ENCODE results near the gene KLK1. TPM values are rescaled to one million over a fixed set of nuclear protein-coding genes. Genes with fewer than 3 reads are reported as not detected.

Gene KLK1
- total and polyA plus RNA-seq, 2 of the 13 experiments (the other 11 are each of a cell fraction or from before 2014, with no cell fraction given) = not detected

GRCh38 chr19:50791594-50792271 is 31.9 kb downstream of the KLK1 start (continued):
- TF ChIP-seq ZXDC (CRISPR knock-in tag; IDR thresholded peaks at IDR 0.05) = no peak
- no peak for TF ChIP-seq SOX5 (CRISPR knock-in tag; IDR thresholded peaks at IDR 0.05; ENCODE audit: borderline replicate concordance)
- no peak for TF ChIP-seq MAZ (IDR thresholded peaks at IDR 0.05; ENCODE audit: borderline replicate concordance, low read depth, low read length)
- no peak for TF ChIP-seq MAZ (CRISPR knock-in tag; IDR thresholded peaks at IDR 0.05; ENCODE audit: low read depth)
- TF ChIP-seq, protein P1, sequence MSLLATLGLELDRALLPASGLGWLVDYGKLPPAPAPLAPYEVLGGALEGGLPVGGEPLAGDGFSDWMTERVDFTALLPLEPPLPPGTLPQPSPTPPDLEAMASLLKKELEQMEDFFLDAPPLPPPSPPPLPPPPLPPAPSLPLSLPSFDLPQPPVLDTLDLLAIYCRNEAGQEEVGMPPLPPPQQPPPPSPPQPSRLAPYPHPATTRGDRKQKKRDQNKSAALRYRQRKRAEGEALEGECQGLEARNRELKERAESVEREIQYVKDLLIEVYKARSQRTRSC (CRISPR knock-in tag; IDR thresholded peaks at IDR 0.05; ENCODE audit: low read depth) = no peak
- TF ChIP-seq, protein P2, sequence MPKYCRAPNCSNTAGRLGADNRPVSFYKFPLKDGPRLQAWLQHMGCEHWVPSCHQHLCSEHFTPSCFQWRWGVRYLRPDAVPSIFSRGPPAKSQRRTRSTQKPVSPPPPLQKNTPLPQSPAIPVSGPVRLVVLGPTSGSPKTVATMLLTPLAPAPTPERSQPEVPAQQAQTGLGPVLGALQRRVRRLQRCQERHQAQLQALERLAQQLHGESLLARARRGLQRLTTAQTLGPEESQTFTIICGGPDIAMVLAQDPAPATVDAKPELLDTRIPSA (CRISPR knock-in tag; IDR thresholded peaks at IDR 0.05; ENCODE audit: borderline replicate concordance) = no peak
- no peak for TF ChIP-seq TOE1 (CRISPR knock-in tag; IDR thresholded peaks at IDR 0.05)
- TF ChIP-seq PAXIP1 (CRISPR knock-in tag; conservative IDR thresholded peaks at IDR 0.05) = peak; percentile 53; the same call in 1 of the 2 replicates
- no peak for TF ChIP-seq TCF7 (IDR thresholded peaks at IDR 0.05; ENCODE audit: low read depth)
- TF ChIP-seq PRDM4 (CRISPR knock-in tag; IDR thresholded peaks at IDR 0.05; ENCODE audit: borderline replicate concordance) = no peak
- no peak for TF ChIP-seq HMGA1 (CRISPR knock-in tag; conservative IDR thresholded peaks at IDR 0.05)
- no peak for TF ChIP-seq FOSL1 (CRISPR knock-in tag; IDR thresholded peaks at IDR 0.05; ENCODE audit: borderline replicate concordance)
- 0 out of 2 replicates have a peak, but pooled peaks have one; percentile 34 for TF ChIP-seq NR2F2 (IDR thresholded peaks at IDR 0.05; ENCODE audit: borderline replicate concordance, low read depth)
- peak; percentile 41; the same call in 1 of the 2 replicates for TF ChIP-seq ZNF274 (CRISPR knock-in tag; IDR thresholded peaks at IDR 0.05)
- TF ChIP-seq EZH2 (conservative IDR thresholded peaks at IDR 0.05; ENCODE audit: low read depth, low read length) = no peak
- TF ChIP-seq PPARG (CRISPR knock-in tag; conservative IDR thresholded peaks at IDR 0.05) = no peak
- TF ChIP-seq ZNF317 (CRISPR knock-in tag; IDR thresholded peaks at IDR 0.05) = no peak
- TF ChIP-seq ATF4 (CRISPR knock-in tag; IDR thresholded peaks at IDR 0.05) = no peak

Measured in HepG2 (cell line).